GM23248 (cell line): ENCODE data around the gene BRD1.

Source experiments
- EZH2 ChIP-seq: fragments of 200-600 bp; sonication (generic); IDR thresholded peaks from 2 replicates; pipeline ENCODE4 v1.6.1; 2018; ENCODE audit warnings: antibody characterized with exemption, mild to moderate bottlenecking; ENCODE audit not compliant: insufficient read depth, poor library complexity, severe bottlenecking
- EZH2phosphoT487 ChIP-seq: fragments of 200-600 bp; sonication (generic); IDR thresholded peaks from 2 replicates; pipeline ENCODE4 v1.6.1; 2018; ENCODE audit warnings: antibody characterized with exemption, moderate library complexity, mild to moderate bottlenecking, low read depth; ENCODE audit not compliant: insufficient read depth

DNA sequence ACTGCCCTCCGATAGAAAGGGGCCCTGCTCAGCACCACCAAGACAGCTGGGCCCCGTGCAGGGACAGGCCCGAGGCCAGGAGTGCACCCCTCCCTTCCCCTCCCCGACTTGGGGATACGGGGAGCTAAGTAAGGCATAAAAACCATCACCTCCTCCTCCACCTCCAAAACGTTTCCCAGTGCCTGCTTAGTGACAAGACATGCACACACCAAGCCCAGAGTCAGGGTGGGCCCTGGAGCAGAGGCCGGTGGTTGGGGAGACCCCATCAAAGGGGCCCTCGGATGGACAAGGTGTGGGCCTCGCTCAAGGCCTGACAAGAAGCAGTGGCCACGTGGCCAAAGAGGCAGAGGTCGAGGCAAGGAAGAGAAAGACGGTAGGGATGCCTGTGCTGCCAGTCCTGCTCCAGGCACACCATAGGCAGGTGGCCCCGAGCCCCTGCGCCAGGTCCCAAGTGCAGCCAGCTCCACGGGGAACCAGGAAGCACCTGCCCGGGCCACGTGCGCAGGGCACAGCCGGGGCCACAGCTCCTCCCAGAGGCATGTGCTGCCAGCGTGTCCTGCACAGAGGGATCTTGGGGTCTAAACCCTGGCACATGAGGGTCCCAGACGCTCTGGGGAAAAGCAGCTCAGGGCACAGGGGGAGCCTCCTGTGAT lies 53.0 kb downstream of the BRD1 start:
- TF ChIP-seq EZH2 (no peak), EZH2phosphoT487 (no peak)
